Right hindlimb (tissue), 1 donor: ENCODE measurements around the gene NHLH1.
A peak's percentile ranks its signal among the peaks of the same experiment; 100 is the strongest.
"Not testable (repeated sequence)": the region's sequence is repeated elsewhere in the genome, so short reads cannot be mapped to it uniquely, and the experiment has no call there.

ENCODE experiments used
- DNase-seq: peaks from one replicate; pipeline ENCODE4 v3.0.0-alpha.2; 2018

Gene NHLH1

DNA sequence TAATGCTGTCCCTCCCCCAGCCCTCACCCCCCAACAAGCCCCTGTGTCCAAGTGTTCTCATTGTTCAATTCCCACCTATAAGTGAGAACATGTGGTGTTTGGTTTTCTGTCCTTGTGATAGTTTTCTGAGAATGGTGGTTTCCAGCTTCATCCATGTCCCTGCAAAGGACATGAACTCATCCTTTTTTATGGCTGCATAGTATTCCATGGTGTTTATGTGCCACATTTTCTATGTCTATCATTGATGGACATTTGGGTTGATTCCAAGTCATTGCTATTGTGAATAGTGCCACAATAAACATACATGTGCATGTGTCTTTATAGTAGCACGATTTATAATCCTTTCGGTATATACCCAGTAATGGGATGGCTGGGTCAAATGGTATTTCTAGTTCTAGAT, 17.9 kb downstream of the NHLH1 start:
- not testable (repeated sequence) for DNase-seq

- DNase-seq, result not testable (repeated sequence)
Measured at GRCh38 chr1:160388406-160388805, 21.5 kb downstream of the NHLH1 start.

DNA sequence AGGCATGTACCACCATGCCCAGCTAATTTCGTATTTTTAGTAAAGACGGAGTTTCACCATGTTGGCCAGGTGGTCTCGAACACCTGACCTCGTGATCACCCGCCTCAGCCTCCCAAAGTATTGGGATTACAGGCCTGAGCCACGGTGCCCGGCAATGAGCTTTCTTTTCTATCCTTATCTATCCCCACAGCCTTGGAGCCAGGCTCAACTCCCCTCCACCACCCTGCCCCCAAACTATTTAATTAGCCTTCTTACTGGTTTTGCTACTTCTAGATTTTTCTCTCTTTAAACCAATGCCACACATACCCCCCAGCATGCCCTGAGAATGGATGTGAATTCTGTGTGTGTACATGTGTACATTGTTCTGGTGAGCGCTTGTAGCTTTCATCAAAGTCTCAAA, 27.8 kb downstream of the NHLH1 start:
- DNase-seq, result no peak

DNA sequence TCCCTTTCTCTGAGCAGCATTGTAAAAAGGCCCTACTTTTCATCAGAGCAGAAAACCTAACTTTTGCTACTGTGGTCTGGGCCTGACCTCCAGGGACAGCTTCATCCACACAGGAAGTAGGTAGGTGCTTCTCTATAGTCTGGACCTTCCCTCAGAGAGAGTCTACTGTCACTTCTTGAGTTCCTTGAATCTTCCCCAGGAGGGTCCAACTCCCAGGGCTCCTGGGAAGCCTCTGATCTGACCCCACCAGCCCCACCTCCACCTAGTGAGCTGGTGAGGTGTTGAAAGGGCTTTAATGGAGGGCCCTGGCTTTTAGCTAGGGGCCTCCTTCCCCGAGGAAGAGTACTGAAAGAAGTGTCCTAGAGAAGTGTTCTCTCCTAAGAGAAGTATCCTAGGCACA, 30.8 kb downstream of the NHLH1 start:
- DNase-seq, result no peak

DNA sequence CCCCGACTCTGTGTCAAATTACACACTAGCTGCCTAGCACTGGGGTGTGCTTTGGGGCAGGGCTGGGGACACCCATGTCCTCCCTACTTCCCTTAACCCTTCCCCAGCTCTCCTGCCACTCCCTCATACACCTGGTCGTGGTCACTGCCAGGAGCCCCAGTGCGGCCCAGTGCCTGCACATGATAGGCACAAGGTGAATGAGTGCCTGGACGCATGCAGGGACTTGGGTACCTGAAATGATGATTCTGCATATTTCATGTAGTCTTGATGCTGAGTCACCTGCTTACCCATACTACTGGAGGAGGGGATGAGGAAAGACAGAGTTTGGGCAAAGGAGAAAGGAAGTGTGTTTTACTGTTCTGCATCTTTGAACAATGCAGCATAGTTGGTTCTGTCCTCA, 32.0 kb downstream of the NHLH1 start:
- no peak for DNase-seq

DNA sequence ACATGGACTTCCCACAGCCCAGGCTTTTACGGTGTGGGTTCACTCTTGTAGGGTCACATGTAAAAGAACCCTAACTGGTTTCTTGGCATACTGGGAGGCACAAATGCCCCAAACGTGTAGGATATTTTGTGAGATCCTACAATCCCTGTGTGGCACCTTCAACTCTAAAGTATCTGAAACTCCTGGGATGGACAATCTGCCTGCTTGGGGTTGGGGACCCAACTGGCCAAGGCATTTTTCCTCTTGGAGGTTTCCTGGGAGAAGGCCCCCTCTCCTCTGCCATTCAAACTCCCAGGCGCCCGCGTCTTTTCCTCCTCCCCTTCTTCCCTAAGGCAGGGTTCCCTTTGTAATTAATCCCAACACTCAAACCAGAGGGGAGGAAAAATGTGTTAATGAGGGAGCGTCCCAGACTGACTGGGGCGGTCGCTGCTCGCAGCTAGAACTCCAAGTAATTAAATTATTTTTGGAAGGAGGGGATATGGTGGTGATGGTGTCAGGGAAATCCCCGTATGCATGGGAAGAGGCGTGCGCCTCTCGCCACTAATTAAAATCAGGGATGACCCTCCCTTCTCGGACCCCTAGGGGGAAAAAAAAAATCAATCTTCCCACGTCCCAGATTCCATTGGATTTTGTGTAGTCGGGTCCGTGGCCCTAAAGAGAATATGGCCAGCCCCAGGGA, 32.8 kb downstream of the NHLH1 start:
- DNase-seq, result no peak

- DNase-seq, result peak; percentile 91
Measured at GRCh38 chr1:160400223-160400645, 33.4 kb downstream of the NHLH1 start, which contains the start of gene VANGL2. Gene VANGL2, plus strand, starts transcription at chr1:160400564. Its CDS starts 15,274 bp downstream, at chr1:160415838.

- peak; percentile 74 for DNase-seq
Measured at GRCh38 chr1:160400646-160401486, 34.0 kb downstream of the NHLH1 start.

DNA sequence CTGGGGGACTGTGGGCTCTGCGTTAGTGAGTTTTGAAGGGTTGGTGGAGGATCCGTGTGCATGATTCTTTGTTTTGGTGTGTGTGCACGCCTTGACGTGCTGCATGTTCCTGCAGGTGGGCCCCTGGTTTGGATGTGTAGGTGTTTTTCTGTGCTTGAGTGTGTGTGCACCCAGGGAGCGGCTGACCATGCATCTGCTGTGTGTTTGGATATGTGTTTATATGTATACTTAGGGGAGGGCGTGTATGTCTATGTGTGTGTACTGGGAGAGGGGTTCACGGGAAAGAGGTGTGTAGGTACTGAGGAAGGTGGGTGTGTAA, 34.6 kb downstream of the NHLH1 start:
- DNase-seq, result no peak

DNA sequence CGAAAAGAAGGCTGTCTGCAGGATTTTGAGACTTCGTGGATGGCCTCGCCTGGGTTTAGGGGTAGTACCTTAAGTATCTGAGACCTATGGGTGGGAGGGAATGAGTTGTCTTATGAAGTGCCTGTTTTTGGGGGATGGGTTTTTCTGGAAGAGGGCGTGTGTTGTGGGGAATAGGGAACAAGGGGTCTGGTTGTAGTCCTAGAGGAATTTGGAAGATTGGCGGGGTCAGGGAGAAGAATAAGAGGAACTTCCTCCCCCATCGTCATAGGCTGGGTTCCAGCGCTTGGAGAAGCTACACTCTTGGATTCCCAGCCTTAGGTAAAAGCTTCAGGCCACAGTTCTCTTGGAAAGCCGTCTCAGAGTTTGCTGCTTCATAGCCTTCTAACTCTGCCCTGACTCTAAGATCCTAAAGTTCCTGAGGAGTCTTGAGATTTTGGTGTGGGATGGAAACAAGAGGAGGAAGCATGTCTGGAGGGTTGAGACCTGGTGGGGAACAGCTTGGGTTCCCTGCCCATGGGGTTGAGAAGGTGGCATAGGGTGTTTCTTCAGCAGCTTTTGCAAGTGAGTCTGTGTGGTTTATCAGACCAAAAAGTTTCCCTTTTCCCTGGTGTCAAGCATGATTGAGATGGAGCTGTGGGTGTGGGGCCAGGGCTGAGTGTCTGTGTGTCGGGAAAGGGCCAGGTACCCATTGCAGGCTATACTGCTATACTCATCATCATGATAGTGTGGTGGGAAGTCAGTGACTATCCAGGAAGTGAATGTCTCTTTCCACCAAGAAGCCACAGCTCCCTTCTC, 35.3 kb downstream of the NHLH1 start:
- DNase-seq, result no peak

DNA sequence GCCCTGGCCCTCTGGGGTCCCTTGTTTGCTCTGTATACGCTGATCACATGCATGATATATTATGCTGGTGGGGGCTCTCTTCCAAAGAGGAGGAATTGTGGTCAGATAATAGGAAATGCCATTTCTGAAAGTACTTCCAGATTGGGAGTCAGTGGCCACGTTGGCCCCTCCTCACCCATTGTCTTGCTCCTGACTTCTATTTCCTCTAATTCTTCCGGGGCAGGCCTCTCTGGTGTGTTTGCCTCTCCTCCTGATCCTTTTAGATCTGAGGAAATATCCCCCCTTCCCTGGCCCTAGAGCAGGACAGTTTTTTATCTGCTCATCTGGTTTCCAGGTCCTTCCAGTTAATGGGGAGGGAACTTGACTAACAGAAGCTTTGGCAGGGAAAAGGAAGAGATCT, 36.4 kb downstream of the NHLH1 start:
- no peak for DNase-seq

DNA sequence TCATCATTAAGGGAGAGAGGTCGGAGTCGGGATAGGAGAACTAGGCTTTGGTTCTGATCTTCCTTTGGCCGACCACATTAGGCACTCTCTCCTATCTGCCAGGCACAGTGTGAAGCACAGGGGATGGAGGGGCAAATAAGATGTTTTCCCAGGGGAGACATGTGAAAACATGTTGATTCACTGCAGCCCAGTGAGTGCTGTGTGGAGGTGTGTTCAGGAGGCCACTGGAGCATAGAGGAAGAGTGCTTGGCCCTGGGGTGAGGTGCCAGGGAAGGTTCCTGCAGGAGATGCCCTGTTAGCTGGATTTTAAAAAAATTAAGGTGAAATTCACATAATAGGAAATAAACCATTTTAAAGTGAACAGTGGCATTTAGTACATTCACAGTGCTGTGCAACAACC, 37.2 kb downstream of the NHLH1 start:
- DNase-seq, result no peak

- no peak for DNase-seq
Measured at GRCh38 chr1:160405331-160405877, 38.5 kb downstream of the NHLH1 start.

DNA sequence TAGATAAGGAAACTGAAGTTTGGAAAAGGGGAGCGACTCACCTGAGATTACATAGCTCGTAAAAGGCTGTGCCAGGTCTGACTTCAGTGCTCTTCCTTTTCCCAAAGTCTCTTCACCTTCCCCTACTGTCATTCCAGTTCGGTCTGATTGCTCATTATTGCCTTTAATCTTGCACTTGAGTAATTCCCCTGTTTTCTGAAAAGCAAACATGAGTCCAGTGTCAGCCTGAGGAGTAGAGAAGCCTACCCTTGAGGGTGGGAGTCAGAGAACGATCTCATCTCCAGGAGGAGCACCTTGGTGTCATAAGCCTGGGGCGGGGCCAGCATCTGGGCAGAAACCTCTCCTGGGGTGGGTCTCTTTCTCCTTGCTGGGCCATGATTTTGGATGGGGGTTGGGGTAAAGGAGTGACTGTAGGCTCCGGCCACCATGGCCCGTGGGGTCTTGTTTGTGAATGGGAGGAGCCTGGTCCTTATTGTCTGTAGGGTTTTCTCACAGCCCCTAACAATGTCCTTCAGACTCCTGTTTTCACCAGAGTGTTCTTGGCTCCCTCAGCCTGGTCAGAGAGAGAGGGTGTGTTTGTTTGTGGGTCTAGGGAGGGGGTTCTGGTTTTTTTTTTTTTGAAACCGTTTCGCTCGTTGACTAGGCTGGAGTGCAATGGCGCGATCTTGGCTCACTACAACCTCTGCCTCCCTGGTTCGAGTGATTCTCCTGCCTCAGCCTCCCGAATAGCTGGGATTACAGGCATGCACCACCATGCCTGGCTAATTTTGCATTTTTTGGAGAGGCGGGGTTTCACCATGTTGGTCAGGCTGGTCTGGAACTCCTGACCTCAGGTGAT, 39.5 kb downstream of the NHLH1 start:
- no peak for DNase-seq

DNA sequence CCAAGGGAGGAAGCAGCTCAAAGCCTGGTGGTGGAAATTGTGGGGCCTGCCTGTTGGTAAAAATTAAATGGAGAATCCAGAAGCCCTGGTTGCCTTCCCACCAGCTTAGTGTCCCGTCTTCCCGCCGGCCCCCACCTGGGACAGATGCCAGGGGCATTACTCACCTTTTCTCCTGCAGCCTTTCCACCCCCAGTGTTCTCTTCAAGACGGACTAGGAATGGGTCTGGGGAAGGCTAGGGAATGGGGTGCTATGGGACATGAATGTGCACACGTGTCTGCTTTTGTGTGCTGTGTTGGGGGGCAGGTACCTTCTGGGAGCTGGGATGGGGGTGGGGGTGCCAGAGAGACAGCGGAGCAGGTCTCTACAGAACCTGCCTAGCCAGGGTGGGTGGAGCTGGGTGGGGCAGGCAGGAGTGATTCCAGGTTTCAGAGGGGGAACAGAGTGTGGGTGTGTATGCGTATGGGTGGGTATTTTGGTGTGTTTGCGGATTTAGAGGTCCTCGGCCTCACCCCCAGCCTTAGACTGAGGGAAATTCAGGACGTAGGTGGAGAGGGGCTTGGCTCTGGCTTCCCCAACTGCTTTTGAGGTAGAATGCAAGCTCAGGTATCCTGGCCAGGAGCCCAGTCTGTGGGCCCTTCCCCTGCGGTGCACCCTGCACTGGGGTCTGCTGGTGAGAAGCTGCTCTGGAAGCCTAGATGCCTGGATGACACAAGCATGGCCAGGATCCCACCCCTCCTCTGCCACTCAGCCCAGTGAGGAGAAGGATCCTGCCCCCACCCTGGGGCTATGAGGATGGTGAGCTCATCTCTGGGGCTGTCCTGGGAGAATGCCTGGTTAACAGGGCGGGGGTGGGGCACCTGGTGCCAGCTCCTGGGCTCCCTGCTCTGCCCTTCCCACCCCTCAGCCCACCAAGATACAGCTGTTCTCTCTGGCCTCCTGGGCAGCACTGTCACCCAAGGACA, 41.2 kb downstream of the NHLH1 start:
- DNase-seq, result no peak

DNA sequence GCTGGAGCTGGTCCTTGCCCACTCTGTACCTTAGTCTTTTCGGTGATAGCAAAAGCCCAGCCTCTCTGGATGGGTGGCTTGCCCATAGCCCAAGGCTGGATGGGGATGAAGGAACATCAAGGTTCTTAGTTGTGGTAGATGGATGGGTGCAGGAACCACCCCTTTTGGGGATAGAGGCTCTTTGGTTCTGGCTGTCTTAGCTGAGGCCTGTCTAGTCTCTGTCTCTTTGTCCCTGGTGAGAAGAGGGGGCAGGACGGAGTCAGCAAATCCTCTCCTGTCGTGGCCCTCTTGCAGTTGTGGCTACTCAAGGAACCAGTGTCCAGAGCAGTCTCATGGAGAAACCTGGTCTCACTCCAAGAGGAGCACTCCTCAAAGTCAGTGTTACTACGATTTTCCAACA, 42.0 kb downstream of the NHLH1 start:
- no peak for DNase-seq

GRCh38 chr1:160409486-160409885, 42.6 kb downstream of the NHLH1 start:
- DNase-seq, result no peak

DNA sequence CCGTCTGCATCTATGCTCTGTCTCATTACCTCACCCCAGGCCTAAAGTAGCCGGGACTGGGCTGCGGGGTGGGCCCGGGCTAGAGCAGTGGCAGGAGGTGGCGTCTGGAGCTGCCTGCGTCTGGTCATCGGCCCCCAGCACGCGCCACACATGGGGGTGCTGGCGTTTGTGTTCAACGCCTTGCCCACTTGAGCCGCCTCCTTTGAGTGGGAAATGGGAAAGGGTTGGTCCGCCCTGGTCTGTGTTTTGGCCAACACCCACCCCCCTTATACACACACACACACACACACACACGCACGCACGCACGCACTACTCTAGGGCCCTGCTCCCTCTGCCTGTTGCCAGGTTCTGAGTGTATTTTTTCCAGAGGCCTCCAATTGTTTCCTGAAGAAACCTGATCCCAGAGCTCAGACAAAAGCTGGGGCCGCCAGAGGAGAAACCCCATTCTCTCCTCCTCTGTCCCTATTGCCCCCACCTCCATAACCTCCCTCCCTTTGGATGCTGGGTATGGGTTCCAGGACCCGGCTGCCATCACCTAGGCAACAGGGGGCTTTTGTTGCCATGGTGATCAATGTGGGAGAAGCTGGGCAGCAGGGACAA, 43.6 kb downstream of the NHLH1 start:
- peak; percentile 90 for DNase-seq

- no peak for DNase-seq
Measured at GRCh38 chr1:160411271-160412027, 44.6 kb downstream of the NHLH1 start.

DNA sequence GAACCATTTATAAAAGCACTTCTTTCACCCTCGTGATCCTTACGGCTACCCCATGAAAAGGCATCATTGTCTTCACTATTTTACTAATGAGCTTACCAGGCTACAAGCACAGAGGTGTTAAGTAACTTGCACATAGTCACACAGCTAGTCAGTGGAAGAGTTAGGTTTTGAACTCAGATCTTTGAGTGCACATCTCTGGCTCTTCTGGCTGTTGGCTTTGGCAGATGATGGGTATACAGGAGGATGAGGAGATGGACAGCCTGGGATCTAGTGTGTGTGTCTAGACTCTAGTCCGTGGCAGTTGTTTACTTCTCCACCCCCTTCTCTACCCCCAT, 45.1 kb downstream of the NHLH1 start:
- DNase-seq, result no peak
